ENCODE results near the gene FHIT. TPM values are rescaled to one million over a fixed set of nuclear protein-coding genes. Genes with fewer than 3 reads are reported as not detected.

Gene FHIT
- total RNA-seq, 1 donor from 2014 or later = 5.7 TPM

GRCh38 chr3:60980342-60980692 lies 270.9 kb downstream of the FHIT start:
- H3K27ac ChIP-seq = no peak overlapping the region
- no peak overlapping the region for H3K4me3 Mint-ChIP-seq
- no peak overlapping the region for H2AFZ ChIP-seq (replicated peaks)
- H3K36me3 ChIP-seq = no peaks in the 10 kb centered on the region
- H3K27me3 Mint-ChIP-seq (ENCODE audit: insufficient read depth, low read depth) = peaks cover 3% of the 10 kb centered on the region
- H3K9ac ChIP-seq = no peak overlapping the region
- no peaks in the 10 kb centered on the region for H3K79me2 ChIP-seq (ENCODE audit: low read depth)
- no peak overlapping the region for H3K4me2 ChIP-seq
- H3F3A ChIP-seq (ENCODE audit: low read depth) = no peaks in the 10 kb centered on the region
- H3K4me1 ChIP-seq = no peaks in the 10 kb centered on the region
- no peak overlapping the region for H3K4me3 ChIP-seq
- no peaks in the 10 kb centered on the region for H4K20me1 ChIP-seq (ENCODE audit: low read depth)
- H3K27me3 ChIP-seq = no peaks in the 10 kb centered on the region
- no peak for TF ChIP-seq EZH2 (IDR thresholded peaks at IDR 0.05)
- TF ChIP-seq EZH2phosphoT487 (IDR thresholded peaks at IDR 0.05) = no peak
- TF ChIP-seq CTCF (IDR thresholded peaks at IDR 0.05) = no peak
- peaks cover 26% of the 10 kb centered on the region for H3K9me3 Mint-ChIP-seq
- H3K4me1 Mint-ChIP-seq = peaks cover 8% of the 10 kb centered on the region
- H3K9me3 ChIP-seq (ENCODE audit: low read depth) = no peaks in the 10 kb centered on the region
- H3K27ac Mint-ChIP-seq = no peak overlapping the region
- no peak for DNase-seq (ENCODE audit: low spot score)
- no peaks in the 10 kb centered on the region for H3K36me3 Mint-ChIP-seq

GRCh38 chr3:60979461-60980341 lies 271.6 kb downstream of the FHIT start:
- no peak overlapping the region for H3K4me2 ChIP-seq
- Mint-ChIP-seq H3K27ac (peak overlapping the region; percentile 6), H3K4me1 (peaks cover 8% of the 10 kb centered on the region), H3K4me3 (no peak overlapping the region), H3K27me3 (ENCODE audit: insufficient read depth, low read depth) (peaks cover 3% of the 10 kb centered on the region), H3K9me3 (peaks cover 24% of the 10 kb centered on the region), H3K36me3 (no peaks in the 10 kb centered on the region)
- no peaks in the 10 kb centered on the region for H4K20me1 ChIP-seq (ENCODE audit: low read depth)
- no peak overlapping the region for H3K27ac ChIP-seq
- no peak overlapping the region for H3K9ac ChIP-seq
- H3F3A ChIP-seq (ENCODE audit: low read depth) = no peaks in the 10 kb centered on the region
- H3K9me3 ChIP-seq (ENCODE audit: low read depth) = no peaks in the 10 kb centered on the region
- H3K79me2 ChIP-seq (ENCODE audit: low read depth) = no peaks in the 10 kb centered on the region
- H3K27me3 ChIP-seq = no peaks in the 10 kb centered on the region
- no peak for DNase-seq (ENCODE audit: low spot score)
- no peaks in the 10 kb centered on the region for H3K4me1 ChIP-seq
- TF ChIP-seq EZH2 (IDR thresholded peaks at IDR 0.05) = no peak
- no peak for TF ChIP-seq CTCF (IDR thresholded peaks at IDR 0.05)
- TF ChIP-seq EZH2phosphoT487 (IDR thresholded peaks at IDR 0.05) = no peak
- H3K36me3 ChIP-seq = no peaks in the 10 kb centered on the region
- no peak overlapping the region for H3K4me3 ChIP-seq
- no peak overlapping the region for H2AFZ ChIP-seq (replicated peaks)

GRCh38 chr3:60973321-60973720 lies 277.9 kb downstream of the FHIT start:
- H3F3A ChIP-seq (ENCODE audit: low read depth) = no peaks in the 10 kb centered on the region
- no peaks in the 10 kb centered on the region for H3K79me2 ChIP-seq (ENCODE audit: low read depth)
- H3K36me3 ChIP-seq = peaks cover 10% of the 10 kb centered on the region
- DNase-seq (ENCODE audit: low spot score) = no peak
- H3K4me1 ChIP-seq = no peaks in the 10 kb centered on the region
- H3K4me3 Mint-ChIP-seq = no peak overlapping the region
- no peak overlapping the region for H3K27ac ChIP-seq
- no peak overlapping the region for H3K4me3 ChIP-seq
- no peaks in the 10 kb centered on the region for H3K4me1 Mint-ChIP-seq
- no peaks in the 10 kb centered on the region for H3K27me3 Mint-ChIP-seq (ENCODE audit: insufficient read depth, low read depth)
- no peaks in the 10 kb centered on the region for H3K36me3 Mint-ChIP-seq
- no peaks in the 10 kb centered on the region for H4K20me1 ChIP-seq (ENCODE audit: low read depth)
- TF ChIP-seq EZH2phosphoT487 (IDR thresholded peaks at IDR 0.05) (no peak), CTCF (IDR thresholded peaks at IDR 0.05) (no peak), EZH2 (IDR thresholded peaks at IDR 0.05) (no peak)
- H3K9ac ChIP-seq = no peak overlapping the region
- peaks cover 16% of the 10 kb centered on the region for H3K9me3 Mint-ChIP-seq
- no peak overlapping the region for H3K4me2 ChIP-seq
- H2AFZ ChIP-seq (replicated peaks) = no peak overlapping the region
- no peak overlapping the region for H3K27ac Mint-ChIP-seq
- peaks cover 5% of the 10 kb centered on the region for H3K9me3 ChIP-seq (ENCODE audit: low read depth)
- H3K27me3 ChIP-seq = no peaks in the 10 kb centered on the region

All from neural progenitor cell (in vitro differentiated cells).